ENCODE measurements around the gene ACVR1B. TPM values are rescaled to one million over a fixed set of nuclear protein-coding genes. Genes with fewer than 3 reads are reported as not detected.
"Not testable (repeated sequence)": the region's sequence is repeated elsewhere in the genome, so short reads cannot be mapped to it uniquely, and the experiment has no call there.

ACVR1B gene
- total RNA-seq, 4 donors from 2014 or later = 67.4 to 87.0 (median 80.5) TPM

GRCh38 chr12:51975196-51975595 is 23.7 kb downstream of the ACVR1B start:
- intact Hi-C loops (cut with DNase I; ENCODE audit: low total_unique reads) = loop anchor here (5.0 kb wide), 1 partner anchor 43 kb away; no protein-coding TSS in a partner anchor
- WGBS, 2 donors = 80 to 86% methylated on average over 7 to 8 of the region's 8 CpGs
- TF ChIP-seq CTCF (IDR thresholded peaks at IDR 0.05) (no peak), POLR2A (IDR thresholded peaks at IDR 0.05) (no peak)
- DNase-seq (ENCODE audit: low spot score in 2 of 2) = no peak
- no peak overlapping the region for H3K4me3 ChIP-seq (ENCODE audit: low read depth, poor library complexity, severe bottlenecking)

- intact Hi-C loops (cut with DNase I; ENCODE audit: low total_unique reads) = loop anchor here (5.0 kb wide), 1 partner anchor 44 kb away; no protein-coding TSS in a partner anchor
- no peak for DNase-seq (ENCODE audit: low spot score in 2 of 2)
- TF ChIP-seq CTCF (IDR thresholded peaks at IDR 0.05) (no peak), POLR2A (IDR thresholded peaks at IDR 0.05) (no peak)
- H3K4me3 ChIP-seq (ENCODE audit: low read depth, poor library complexity, severe bottlenecking) = no peak overlapping the region
- whole genome bisulfite sequencing, 2 donors = 84 to 87% methylated on average over 10 of the region's 10 CpGs
Observed at GRCh38 chr12:51976376-51977160, 25.1 kb downstream of the ACVR1B start.

- DNase-seq (ENCODE audit: low spot score in 2 of 2) = no peak
- 96 to 97% methylated on average over 8 of the region's 8 CpGs for WGBS, 2 donors
Observed at GRCh38 chr12:51977320-51977753, 25.8 kb downstream of the ACVR1B start.

GRCh38 chr12:51979306-51979705 is 27.8 kb downstream of the ACVR1B start:
- intact Hi-C loops (cut with DNase I; ENCODE audit: low total_unique reads) = loop anchor here (5.0 kb wide), 1 partner anchor 47 kb away; no protein-coding TSS in a partner anchor
- 92 to 94% methylated on average over 5 of the region's 5 CpGs for WGBS, 2 donors
- DNase-seq (ENCODE audit: low spot score in 2 of 2); H3K4me3 ChIP-seq (ENCODE audit: low read depth, poor library complexity, severe bottlenecking): not testable (repeated sequence)

More at GRCh38 chr12:51977320-51977753, 25.8 kb downstream of the ACVR1B start:
- TF ChIP-seq POLR2A (IDR thresholded peaks at IDR 0.05) (no peak), CTCF (IDR thresholded peaks at IDR 0.05) (no peak)
- intact Hi-C loops (cut with DNase I; ENCODE audit: low total_unique reads) = loop anchor here (5.0 kb wide), 1 partner anchor 45 kb away; no protein-coding TSS in a partner anchor
- no peak overlapping the region for H3K4me3 ChIP-seq (ENCODE audit: low read depth, poor library complexity, severe bottlenecking)

GRCh38 chr12:51980051-51980808 is 28.7 kb downstream of the ACVR1B start:
- peak; percentile 68 to 94 for DNase-seq (ENCODE audit: low spot score in 2 of 2)
- 43 to 45% methylated on average over 7 of the region's 7 CpGs for WGBS, 2 donors
- intact Hi-C loops (cut with DNase I; ENCODE audit: low total_unique reads) = loop anchor here (5.0 kb wide), 1 partner anchor 58 kb away; no protein-coding TSS in a partner anchor

More at GRCh38 chr12:51980051-51980808, 28.7 kb downstream of the ACVR1B start:
- TF ChIP-seq CTCF (IDR thresholded peaks at IDR 0.05) (peak in 1 of 3 donors; percentile 90), POLR2A (IDR thresholded peaks at IDR 0.05) (no peak)
- no peak overlapping the region for H3K4me3 ChIP-seq (ENCODE audit: low read depth, poor library complexity, severe bottlenecking)
